CD14-positive monocyte (primary cell): ENCODE measurements around the gene EME1. TPM values are rescaled to one million over a fixed set of nuclear protein-coding genes. Genes with fewer than 3 reads are reported as not detected.

ENCODE experiments used
- DNase-seq, 3 donors: peaks; one replicate each; pipeline ENCODE4 v3.0.0-alpha.2; 2011 to 2022
- H2AFZ ChIP-seq: 2 replicates; pipeline ENCODE4 v1.6.0; 2012; ENCODE audit warnings: mild to moderate bottlenecking, low read depth, low read length, inconsistent platforms; ENCODE audit not compliant: insufficient read depth, poor library complexity, severe bottlenecking
- H3K27ac ChIP-seq, 2 donors: 1 replicate in 1 of 2; 2 replicates in 1 of 2; pipeline ENCODE4 v1.5.1; 2012 to 2013; ENCODE audit warnings: low read length in 2 of 2, control low read depth in 1 of 2, inconsistent platforms in 1 of 2, low read depth in 1 of 2, mild to moderate bottlenecking in 1 of 2
- H3K27me3 ChIP-seq, 2 donors: one replicate each; pipeline versions ENCODE4 v1.6.0 to v1.6.1; 2011 to 2013; ENCODE audit warnings: low read length in 2 of 2; ENCODE audit not compliant: control insufficient read depth in 2 of 2, insufficient read depth in 2 of 2
- H3K36me3 ChIP-seq, 2 donors: replicated peaks in 1 of 2; 1 replicate in 1 of 2; 2 replicates in 1 of 2; pipeline versions ENCODE4 v1.5.1 to v1.6.1; 2012 to 2013; ENCODE audit warnings: low read length in 2 of 2, control low read depth in 1 of 2, inconsistent platforms in 1 of 2, mild to moderate bottlenecking in 1 of 2; ENCODE audit not compliant: insufficient read depth in 2 of 2, control insufficient read depth in 1 of 2
- H3K4me1 ChIP-seq, 2 donors: 1 replicate in 1 of 2; 2 replicates in 1 of 2; pipeline versions ENCODE4 v1.5.1 to v1.6.1; 2012 to 2013; ENCODE audit warnings: low read length in 2 of 2, control low read depth in 1 of 2, inconsistent platforms in 1 of 2, mild to moderate bottlenecking in 1 of 2, moderate library complexity in 1 of 2; ENCODE audit not compliant: insufficient read depth in 2 of 2, control insufficient read depth in 1 of 2
- H3K4me2 ChIP-seq: replicated peaks from 2 replicates; pipeline ENCODE3; 2012; ENCODE audit warnings: low read length, moderate library complexity, mild to moderate bottlenecking; ENCODE audit not compliant: poor library complexity, severe bottlenecking; ENCODE audit errors: extremely low read depth
- H3K4me3 ChIP-seq, 3 experiments: fragments of 200-600 bp in 1 of 3; sonication (generic) in 1 of 3; replicated peaks in 1 of 3; 1 replicate in 2 of 3; 2 replicates in 1 of 3; pipeline ENCODE4 v1.5.1; 2011 to 2013; ENCODE audit warnings: low read length in 3 of 3, mild to moderate bottlenecking in 3 of 3, control low read depth in 2 of 3, low read depth in 2 of 3, inconsistent platforms in 1 of 3, moderate library complexity in 1 of 3
- H3K79me2 ChIP-seq: 2 replicates; pipeline ENCODE4 v1.6.0; 2012; ENCODE audit warnings: mild to moderate bottlenecking, control low read depth, inconsistent platforms, low read length, moderate library complexity; ENCODE audit not compliant: insufficient read depth
- H3K9ac ChIP-seq: 2 replicates; pipeline ENCODE4 v1.6.0; 2017; ENCODE audit warnings: low read length, mild to moderate bottlenecking; ENCODE audit not compliant: insufficient read depth, poor library complexity, severe bottlenecking
- H3K9me3 ChIP-seq, 2 donors: replicated peaks in 1 of 2; 1 replicate in 1 of 2; 2 replicates in 1 of 2; pipeline versions ENCODE4 v1.5.1 to v1.6.1; 2012 to 2013; ENCODE audit warnings: low read length in 2 of 2, control low read depth in 1 of 2; ENCODE audit not compliant: control insufficient read depth in 1 of 2, insufficient read depth in 1 of 2
- H4K20me1 ChIP-seq: 2 replicates; pipeline ENCODE4 v1.6.0; 2012; ENCODE audit warnings: mild to moderate bottlenecking, low read length, control low read depth, moderate library complexity; ENCODE audit not compliant: insufficient read depth
- H3K27ac Mint-ChIP-seq, 7 donors: one replicate each; pipeline ENCODE4 v1.8.0; 2020; ENCODE audit warnings: mild to moderate bottlenecking in 7 of 7, mixed read lengths in 7 of 7, moderate library complexity in 6 of 7, inconsistent platforms in 2 of 7
- H3K27me3 Mint-ChIP-seq, 3 donors: one replicate each; pipeline ENCODE4 v1.8.0; 2021 to 2022; ENCODE audit warnings: low read depth in 3 of 3, mild to moderate bottlenecking in 3 of 3, mixed read lengths in 3 of 3, moderate library complexity in 3 of 3, inconsistent platforms in 1 of 3
- H3K36me3 Mint-ChIP-seq, 2 donors: one replicate each; pipeline ENCODE4 v1.8.0; 2020; ENCODE audit warnings: mixed read lengths in 2 of 2, inconsistent platforms in 1 of 2, mild to moderate bottlenecking in 1 of 2
- H3K4me1 Mint-ChIP-seq: one replicate; pipeline ENCODE4 v1.8.0; 2020; ENCODE audit warnings: mild to moderate bottlenecking, mixed read lengths
- H3K4me3 Mint-ChIP-seq, 2 donors: one replicate each; pipeline ENCODE4 v1.8.0; 2020; ENCODE audit warnings: mild to moderate bottlenecking in 2 of 2, mixed read lengths in 2 of 2, moderate library complexity in 1 of 2
- H3K9me3 Mint-ChIP-seq, 7 donors: one replicate each; pipeline ENCODE4 v1.8.0; 2020 to 2022; ENCODE audit warnings: mixed read lengths in 7 of 7, mild to moderate bottlenecking in 6 of 7, moderate library complexity in 6 of 7, inconsistent platforms in 2 of 7
- WGBS: methylation state at CpG from one replicate; pipeline ENCODE4 v1.1.5; 2013; ENCODE audit warnings: missing lambda C conversion rate; ENCODE audit not compliant: insufficient coverage; 5-methylcytosine and 5-hydroxymethylcytosine counted together
- intact Hi-C, 2 donors: fragments of 100-400 bp; cut with micrococcal nuclease; formaldehyde crosslinking; loops; one replicate each; pipeline versions ENCODE4 v1.15.0 to v1.15.1; 2023
- polyA plus RNA-seq, 3 donors: library from polyadenylated mRNA; depleted of rRNA in 1 of 3; unstranded in 2 of 3; stranded (reverse) in 1 of 3; fragments of 300-500 nt in 2 of 3; fragments of >200 nt in 1 of 3; fragmentation: Illumina TruSeq in 2 of 3; gene quantifications; 1 replicate in 2 of 3; 2 replicates in 1 of 3; pipeline ENCODE4 v1.2.3, GENCODE V29; 2012 to 2021
- TF ChIP-seq, protein P1 (sequence below): fragments of 200-600 bp; IDR thresholded peaks from one replicate; pipeline ENCODE4 v1.8.0; 2022; ENCODE audit warnings: antibody characterized with exemption, mild to moderate bottlenecking

The EME1 gene
- polyA plus RNA-seq, 3 donors: 0.33 to 0.76 (median 0.43) TPM

GRCh38 chr17:50348522-50349242 lies 24.3 kb upstream of the EME1 start:
- no peaks in the 10 kb centered on the region for H3K9me3 ChIP-seq
- peak overlapping the region in 1 of 7 donors; percentile 7 for H3K27ac Mint-ChIP-seq
- H3K9ac ChIP-seq: no peak overlapping the region
- H3K9me3 Mint-ChIP-seq: no peaks in the 10 kb centered on the region
- H2AFZ ChIP-seq: no peak overlapping the region
- peaks cover 1 to 7% of the 10 kb centered on the region in 2 donors for H3K36me3 ChIP-seq
- no peak overlapping the region for H3K27ac ChIP-seq
- H3K4me3 ChIP-seq: no peak overlapping the region
- H3K4me1 ChIP-seq: peaks cover 26 to 27% of the 10 kb centered on the region in 2 donors
- H3K4me1 Mint-ChIP-seq: peaks cover 30% of the 10 kb centered on the region
- intact Hi-C loops: no loop called here
- H3K4me3 Mint-ChIP-seq: no peak overlapping the region
- DNase-seq: no peak
- peaks cover 2 to 6% (median 4%) of the 10 kb centered on the region in 3 donors for H3K27me3 Mint-ChIP-seq
- H4K20me1 ChIP-seq: peaks cover 13% of the 10 kb centered on the region
- H3K36me3 Mint-ChIP-seq: peaks cover 7 to 15% of the 10 kb centered on the region in 2 donors
- H3K79me2 ChIP-seq: peaks cover 14% of the 10 kb centered on the region
- no peaks in the 10 kb centered on the region for H3K27me3 ChIP-seq
- 80% methylated on average over 1 of the region's 7 CpGs for WGBS
- TF ChIP-seq, protein P1, sequence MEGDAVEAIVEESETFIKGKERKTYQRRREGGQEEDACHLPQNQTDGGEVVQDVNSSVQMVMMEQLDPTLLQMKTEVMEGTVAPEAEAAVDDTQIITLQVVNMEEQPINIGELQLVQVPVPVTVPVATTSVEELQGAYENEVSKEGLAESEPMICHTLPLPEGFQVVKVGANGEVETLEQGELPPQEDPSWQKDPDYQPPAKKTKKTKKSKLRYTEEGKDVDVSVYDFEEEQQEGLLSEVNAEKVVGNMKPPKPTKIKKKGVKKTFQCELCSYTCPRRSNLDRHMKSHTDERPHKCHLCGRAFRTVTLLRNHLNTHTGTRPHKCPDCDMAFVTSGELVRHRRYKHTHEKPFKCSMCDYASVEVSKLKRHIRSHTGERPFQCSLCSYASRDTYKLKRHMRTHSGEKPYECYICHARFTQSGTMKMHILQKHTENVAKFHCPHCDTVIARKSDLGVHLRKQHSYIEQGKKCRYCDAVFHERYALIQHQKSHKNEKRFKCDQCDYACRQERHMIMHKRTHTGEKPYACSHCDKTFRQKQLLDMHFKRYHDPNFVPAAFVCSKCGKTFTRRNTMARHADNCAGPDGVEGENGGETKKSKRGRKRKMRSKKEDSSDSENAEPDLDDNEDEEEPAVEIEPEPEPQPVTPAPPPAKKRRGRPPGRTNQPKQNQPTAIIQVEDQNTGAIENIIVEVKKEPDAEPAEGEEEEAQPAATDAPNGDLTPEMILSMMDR: no peak
- no peak overlapping the region for H3K4me2 ChIP-seq

DNA sequence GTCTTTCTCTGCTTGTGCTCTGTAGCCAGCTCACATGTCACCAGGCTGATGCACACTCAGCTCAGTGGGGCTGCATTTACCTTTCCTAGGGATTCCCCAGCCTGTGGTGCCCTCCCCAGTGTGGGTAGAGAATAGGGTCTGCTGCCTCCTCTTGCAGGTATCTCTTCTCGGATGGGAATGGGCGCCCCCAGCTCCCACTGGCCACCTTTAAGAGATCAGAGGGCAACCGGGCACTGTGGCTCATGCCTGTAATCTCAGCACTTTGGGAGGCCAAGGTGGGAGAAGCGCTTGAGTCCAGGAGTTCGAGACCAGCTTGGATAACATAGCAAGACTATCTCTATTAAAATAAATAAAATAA lies 23.8 kb upstream of the EME1 start:
- Mint-ChIP-seq H3K4me1 (peaks cover 30% of the 10 kb centered on the region), H3K4me3 (no peak overlapping the region), H3K27ac (no peak overlapping the region), H3K9me3 (no peaks in the 10 kb centered on the region), H3K36me3 (peaks cover 9 to 16% of the 10 kb centered on the region in 2 donors), H3K27me3 (peaks cover 2 to 6% (median 4%) of the 10 kb centered on the region in 3 donors)
- no peak overlapping the region for H3K27ac ChIP-seq
- H3K4me2 ChIP-seq: no peak overlapping the region
- no peak overlapping the region for H2AFZ ChIP-seq
- peaks cover 13% of the 10 kb centered on the region for H4K20me1 ChIP-seq
- H3K36me3 ChIP-seq: peaks cover 5 to 12% of the 10 kb centered on the region in 2 donors
- TF ChIP-seq, protein P1: no peak
- DNase-seq: no peak
- H3K9ac ChIP-seq: no peak overlapping the region
- peaks cover 26 to 27% of the 10 kb centered on the region in 2 donors for H3K4me1 ChIP-seq
- intact Hi-C loops: no loop called here
- no peaks in the 10 kb centered on the region for H3K27me3 ChIP-seq
- H3K9me3 ChIP-seq: no peaks in the 10 kb centered on the region
- no peak overlapping the region for H3K4me3 ChIP-seq
- WGBS: 100% methylated on average over 2 of the region's 5 CpGs
- H3K79me2 ChIP-seq: peaks cover 14% of the 10 kb centered on the region
